Measurements from ENCODE around the gene SLC26A3. TPM values are rescaled to one million over a fixed set of nuclear protein-coding genes. Genes with fewer than 3 reads are reported as not detected.

The SLC26A3 gene
- total and polyA plus RNA-seq, 10 of the 15 experiments (the other 5 are each of a cell fraction or from before 2014, with no cell fraction given), result 0.46 TPM; not detected in 9

- RAD21 ChIA-PET (ENCODE audit: unreplicated experiment), result no interaction called here
- in situ Hi-C loops (cut with MboI), result no loop called here
- DNase-seq (ENCODE audit: low read depth, low spot score) (no peak), ATAC-seq (no peak), FAIRE-seq (no peak)
- Histone ChIP-seq H3K27me3 (replicated peaks in 1 of 2; ENCODE audit: control insufficient read depth in 2 of 2, insufficient read depth in 2 of 2, low read length in 1 of 2) (peaks cover 0 to 1% of the 10 kb centered on the region in 2 experiments; a peak in 3 of 4 replicates), H3K9me3 (replicated peaks; ENCODE audit: control insufficient read depth, insufficient read depth, low read length) (no peaks in the 10 kb centered on the region), H3K4me2 (ENCODE audit: control insufficient read depth, insufficient read depth) (no peak overlapping the region), H3K9ac (ENCODE audit: control insufficient read depth, insufficient read depth, low read length) (no peak overlapping the region), H3K4me3 (no peak overlapping the region), H3K79me2 (ENCODE audit: control insufficient read depth, insufficient read depth, low read length) (no peaks in the 10 kb centered on the region), H2AFZ (ENCODE audit: control insufficient read depth, low read depth, low read length) (no peak overlapping the region), H3K27ac (ENCODE audit: control insufficient read depth, insufficient read depth) (no peak overlapping the region), H3K4me1 (ENCODE audit: control insufficient read depth, insufficient read depth, low read length) (no peaks in the 10 kb centered on the region), H4K20me1 (ENCODE audit: control insufficient read depth, insufficient read depth) (no peaks in the 10 kb centered on the region), H3K36me3 (ENCODE audit: control insufficient read depth in 2 of 2, insufficient read depth in 2 of 2, low read length in 1 of 2) (no peaks in the 10 kb centered on the region)
- POLR2A ChIA-PET, result no interaction called here
- SMC1A ChIA-PET (ENCODE audit: uncharacterized antibody, unreplicated experiment), result no interaction called here
- no peak for TF ChIP-seq CREB1 (IDR thresholded peaks at IDR 0.05; ENCODE audit: low read depth)
- TF ChIP-seq SREBF2 (IDR thresholded peaks at IDR 0.05; ENCODE audit: low read length), result no peak
- TF ChIP-seq KAT2A (conservative IDR thresholded peaks at IDR 0.05; ENCODE audit: control insufficient read depth, low read depth, low read length), result no peak
- TF ChIP-seq ZNF384 (IDR thresholded peaks at IDR 0.05; ENCODE audit: borderline replicate concordance, low read depth, low read length), result no peak
- TF ChIP-seq EZH2 (IDR thresholded peaks at IDR 0.05; ENCODE audit: borderline replicate concordance, control insufficient read depth, low read depth, low read length), result no peak
- no peak for TF ChIP-seq SUZ12 (IDR thresholded peaks at IDR 0.05; ENCODE audit: unreplicated experiment)
- TF ChIP-seq MTA2 (IDR thresholded peaks at IDR 0.05; ENCODE audit: low read depth), result no peak
- no peak for TF ChIP-seq RCOR1 (conservative IDR thresholded peaks at IDR 0.05; ENCODE audit: low read depth, low read length)
- no peak for TF ChIP-seq HDGF (IDR thresholded peaks at IDR 0.05)
- TF ChIP-seq SRF (IDR thresholded peaks at IDR 0.05; ENCODE audit: low read depth in 2 of 2, low read length in 2 of 2), result no peak
- CTCF ChIA-PET, result interaction anchor here (0.8 kb wide), 1 partner anchor 38 kb away, joined by 3 read pairs; no protein-coding TSS in a partner anchor
- 23% methylated on average over 10 of the region's 10 CpGs for WGBS (ENCODE audit: insufficient coverage, insufficient replicate concordance, low lambda C conversion rate, missing lambda C conversion rate)
- BruUV-seq (replicated peaks), result no TSS peak
- intact Hi-C loops (cut with micrococcal nuclease; ENCODE audit: unreplicated experiment), result no loop called here
Measured at GRCh38 chr7:107836237-107837144, 33.5 kb upstream of the SLC26A3 start.

Measured in GM12878 (cell line).